HL-60 (cell line): ENCODE measurements around the gene SAP130.

ENCODE experiments used
- DNase-seq, 2 experiments: peaks; one replicate each; pipeline ENCODE4 v3.0.0-alpha.2; 2010 to 2020; ENCODE audit warnings: low read depth in 1 of 2, low spot score in 1 of 2
- H3K27ac ChIP-seq: fragments of 250-450 bp; sonication (Bioruptor Pico); replicated peaks from 2 replicates; pipeline ENCODE4 v1.5.1; 2020; ENCODE audit warnings: mild to moderate bottlenecking, moderate library complexity
- H3K27me3 ChIP-seq: fragments of 250-450 bp; sonication (Bioruptor Pico); 2 replicates; pipeline ENCODE4 v1.5.1; 2021; ENCODE audit warnings: mild to moderate bottlenecking, moderate library complexity; ENCODE audit not compliant: insufficient read depth, poor library complexity, severe bottlenecking
- H3K4me3 ChIP-seq: replicated peaks from 2 replicates; pipeline ENCODE4 v1.5.1; 2011; ENCODE audit warnings: mild to moderate bottlenecking, control low read depth, low read length; ENCODE audit not compliant: insufficient read depth
- GABPA ChIP-seq: IDR thresholded peaks from 2 replicates; pipeline ENCODE4 v1.6.1; 2012; ENCODE audit warnings: low read depth
- POLR2AphosphoS5 ChIP-seq: IDR thresholded peaks from 2 replicates; pipeline ENCODE4 v1.6.1; 2012; ENCODE audit warnings: low read depth
- SPI1 ChIP-seq: IDR thresholded peaks from 2 replicates; pipeline ENCODE4 v1.6.1; 2012; ENCODE audit warnings: low read depth, mild to moderate bottlenecking, borderline replicate concordance
- TF ChIP-seq, protein P1 (sequence below): IDR thresholded peaks from 2 replicates; pipeline ENCODE4 v1.6.1; 2012; ENCODE audit warnings: low read depth; ENCODE audit not compliant: insufficient replicate concordance
- TF ChIP-seq, protein P2 (sequence below): IDR thresholded peaks from one replicate; pipeline ENCODE4 v1.5.1; 2011; ENCODE audit warnings: low read length, control low read depth, inconsistent platforms; ENCODE audit not compliant: insufficient read depth

SAP130 gene

GRCh38 chr2:127950264-127950663 lies 77.6 kb downstream of the SAP130 start:
- no peaks in the 10 kb centered on the region for H3K27me3 ChIP-seq
- TF ChIP-seq GABPA (no peak), SPI1 (no peak), POLR2AphosphoS5 (no peak)
- TF ChIP-seq, protein P1, sequence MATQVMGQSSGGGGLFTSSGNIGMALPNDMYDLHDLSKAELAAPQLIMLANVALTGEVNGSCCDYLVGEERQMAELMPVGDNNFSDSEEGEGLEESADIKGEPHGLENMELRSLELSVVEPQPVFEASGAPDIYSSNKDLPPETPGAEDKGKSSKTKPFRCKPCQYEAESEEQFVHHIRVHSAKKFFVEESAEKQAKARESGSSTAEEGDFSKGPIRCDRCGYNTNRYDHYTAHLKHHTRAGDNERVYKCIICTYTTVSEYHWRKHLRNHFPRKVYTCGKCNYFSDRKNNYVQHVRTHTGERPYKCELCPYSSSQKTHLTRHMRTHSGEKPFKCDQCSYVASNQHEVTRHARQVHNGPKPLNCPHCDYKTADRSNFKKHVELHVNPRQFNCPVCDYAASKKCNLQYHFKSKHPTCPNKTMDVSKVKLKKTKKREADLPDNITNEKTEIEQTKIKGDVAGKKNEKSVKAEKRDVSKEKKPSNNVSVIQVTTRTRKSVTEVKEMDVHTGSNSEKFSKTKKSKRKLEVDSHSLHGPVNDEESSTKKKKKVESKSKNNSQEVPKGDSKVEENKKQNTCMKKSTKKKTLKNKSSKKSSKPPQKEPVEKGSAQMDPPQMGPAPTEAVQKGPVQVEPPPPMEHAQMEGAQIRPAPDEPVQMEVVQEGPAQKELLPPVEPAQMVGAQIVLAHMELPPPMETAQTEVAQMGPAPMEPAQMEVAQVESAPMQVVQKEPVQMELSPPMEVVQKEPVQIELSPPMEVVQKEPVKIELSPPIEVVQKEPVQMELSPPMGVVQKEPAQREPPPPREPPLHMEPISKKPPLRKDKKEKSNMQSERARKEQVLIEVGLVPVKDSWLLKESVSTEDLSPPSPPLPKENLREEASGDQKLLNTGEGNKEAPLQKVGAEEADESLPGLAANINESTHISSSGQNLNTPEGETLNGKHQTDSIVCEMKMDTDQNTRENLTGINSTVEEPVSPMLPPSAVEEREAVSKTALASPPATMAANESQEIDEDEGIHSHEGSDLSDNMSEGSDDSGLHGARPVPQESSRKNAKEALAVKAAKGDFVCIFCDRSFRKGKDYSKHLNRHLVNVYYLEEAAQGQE: no peak
- TF ChIP-seq, protein P2, sequence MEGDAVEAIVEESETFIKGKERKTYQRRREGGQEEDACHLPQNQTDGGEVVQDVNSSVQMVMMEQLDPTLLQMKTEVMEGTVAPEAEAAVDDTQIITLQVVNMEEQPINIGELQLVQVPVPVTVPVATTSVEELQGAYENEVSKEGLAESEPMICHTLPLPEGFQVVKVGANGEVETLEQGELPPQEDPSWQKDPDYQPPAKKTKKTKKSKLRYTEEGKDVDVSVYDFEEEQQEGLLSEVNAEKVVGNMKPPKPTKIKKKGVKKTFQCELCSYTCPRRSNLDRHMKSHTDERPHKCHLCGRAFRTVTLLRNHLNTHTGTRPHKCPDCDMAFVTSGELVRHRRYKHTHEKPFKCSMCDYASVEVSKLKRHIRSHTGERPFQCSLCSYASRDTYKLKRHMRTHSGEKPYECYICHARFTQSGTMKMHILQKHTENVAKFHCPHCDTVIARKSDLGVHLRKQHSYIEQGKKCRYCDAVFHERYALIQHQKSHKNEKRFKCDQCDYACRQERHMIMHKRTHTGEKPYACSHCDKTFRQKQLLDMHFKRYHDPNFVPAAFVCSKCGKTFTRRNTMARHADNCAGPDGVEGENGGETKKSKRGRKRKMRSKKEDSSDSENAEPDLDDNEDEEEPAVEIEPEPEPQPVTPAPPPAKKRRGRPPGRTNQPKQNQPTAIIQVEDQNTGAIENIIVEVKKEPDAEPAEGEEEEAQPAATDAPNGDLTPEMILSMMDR: no peak
- DNase-seq: no peak
- no peak overlapping the region for H3K27ac ChIP-seq
- H3K4me3 ChIP-seq: no peak overlapping the region

GRCh38 chr2:127945281-127945680 lies 82.6 kb downstream of the SAP130 start:
- TF ChIP-seq GABPA (no peak), SPI1 (no peak), POLR2AphosphoS5 (no peak)
- TF ChIP-seq, protein P2: no peak
- TF ChIP-seq, protein P1: no peak
- DNase-seq: no peak
- Histone ChIP-seq H3K27me3 (no peaks in the 10 kb centered on the region), H3K4me3 (no peak overlapping the region), H3K27ac (no peak overlapping the region)

DNA sequence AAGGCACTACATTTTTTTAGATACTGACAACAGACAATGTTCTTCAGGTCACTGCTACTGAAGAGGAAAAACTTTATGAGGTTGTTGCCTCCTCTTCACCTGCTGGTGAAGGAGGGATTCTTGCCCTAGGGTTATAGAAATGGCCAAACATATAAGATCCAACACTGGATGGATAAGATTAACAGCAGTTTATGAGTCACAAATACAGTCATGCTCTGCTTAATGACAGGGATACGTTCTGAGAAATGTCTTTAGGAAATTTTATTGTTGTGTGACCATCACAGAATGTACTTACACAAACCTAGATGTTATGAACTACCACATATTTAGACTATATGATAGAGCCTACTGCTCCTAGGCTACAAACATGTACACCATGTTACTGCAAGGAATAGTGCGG lies 84.7 kb downstream of the SAP130 start:
- Histone ChIP-seq H3K4me3 (no peak overlapping the region), H3K27me3 (no peaks in the 10 kb centered on the region), H3K27ac (no peak overlapping the region)
- DNase-seq: no peak
- no peak for TF ChIP-seq POLR2AphosphoS5
- TF ChIP-seq, protein P1: no peak
- TF ChIP-seq, protein P2: no peak
- no peak for TF ChIP-seq SPI1
- no peak for TF ChIP-seq GABPA
